ENCODE data around the gene ARF1. TPM values are rescaled to one million over a fixed set of nuclear protein-coding genes. Genes with fewer than 3 reads are reported as not detected.

ARF1 gene
- total and polyA plus RNA-seq, 10 of the 15 experiments (the other 5 are each of a cell fraction or from before 2014, with no cell fraction given): 48.4 to 508 (median 283) TPM

DNA sequence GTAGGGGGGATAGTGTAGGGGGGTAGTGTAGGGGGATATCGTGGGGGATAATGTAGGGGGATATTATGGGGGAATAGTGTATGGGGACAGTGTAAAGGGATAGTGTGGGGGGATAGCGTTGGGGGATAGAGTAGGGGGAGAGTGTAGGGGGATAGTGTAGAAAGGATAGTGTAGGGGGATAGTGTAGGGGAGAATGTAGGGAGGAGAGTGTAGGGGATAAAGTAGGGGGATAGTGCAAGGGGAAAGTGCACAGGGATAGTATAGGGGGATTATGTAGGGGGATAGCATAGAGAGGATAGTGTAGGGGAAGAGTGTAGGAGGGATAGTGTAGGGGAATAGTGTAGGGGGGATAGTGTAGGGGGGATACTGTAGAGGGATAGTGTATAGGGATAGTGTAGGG lies 12.3 kb upstream of the ARF1 start:
- no peaks in the 10 kb centered on the region for H3K9me3 ChIP-seq (replicated peaks; ENCODE audit: control insufficient read depth, insufficient read depth, low read length)
- DNase-seq (ENCODE audit: low read depth, low spot score) (no peak), ATAC-seq (no peak), FAIRE-seq (no peak)
- no peak overlapping the region for H3K4me2 ChIP-seq (ENCODE audit: control insufficient read depth, insufficient read depth)
- 83% methylated on average over 1 of the region's 2 CpGs for WGBS (ENCODE audit: insufficient coverage, insufficient replicate concordance, low lambda C conversion rate, missing lambda C conversion rate)
- no peaks in the 10 kb centered on the region for H3K4me1 ChIP-seq (ENCODE audit: control insufficient read depth, insufficient read depth, low read length)
- intact Hi-C loops (cut with micrococcal nuclease; ENCODE audit: unreplicated experiment) (loop anchor here (5.0 to 10.0 kb wide), 2 partner anchors 68 to 305 kb away; no protein-coding TSS in a partner anchor), in situ Hi-C loops (cut with MboI) (no loop called here)
- RAD21 ChIA-PET (ENCODE audit: unreplicated experiment): no interaction called here
- SMC1A ChIA-PET (ENCODE audit: uncharacterized antibody, unreplicated experiment): no interaction called here
- no peak overlapping the region for H3K9ac ChIP-seq (ENCODE audit: control insufficient read depth, insufficient read depth, low read length)
- H3K27me3 ChIP-seq (replicated peaks in 1 of 2; ENCODE audit: control insufficient read depth in 2 of 2, insufficient read depth in 2 of 2, low read length in 1 of 2): no peaks in the 10 kb centered on the region
- no peaks in the 10 kb centered on the region for H3K79me2 ChIP-seq (ENCODE audit: control insufficient read depth, insufficient read depth, low read length)
- POLR2A ChIA-PET: no interaction called here
- no peak overlapping the region for H2AFZ ChIP-seq (ENCODE audit: control insufficient read depth, low read depth, low read length)
- no TSS peak for BruUV-seq (replicated peaks)
- H4K20me1 ChIP-seq (ENCODE audit: control insufficient read depth, insufficient read depth): no peaks in the 10 kb centered on the region
- H3K4me3 ChIP-seq: no peak overlapping the region
- CTCF ChIA-PET: no interaction called here
- H3K27ac ChIP-seq (ENCODE audit: control insufficient read depth, insufficient read depth): no peak overlapping the region
- no peaks in the 10 kb centered on the region for H3K36me3 ChIP-seq (ENCODE audit: control insufficient read depth in 2 of 2, insufficient read depth in 2 of 2, low read length in 1 of 2)
- TF ChIP-seq FOXK2 (IDR thresholded peaks at IDR 0.05) (no peak), BRCA1 (IDR thresholded peaks at IDR 0.05; ENCODE audit: low read depth, low read length) (no peak), WRNIP1 (IDR thresholded peaks at IDR 0.05; ENCODE audit: borderline replicate concordance, low read depth, low read length) (no peak), KAT2A (conservative IDR thresholded peaks at IDR 0.05; ENCODE audit: control insufficient read depth, low read depth, low read length) (no peak), MEF2B (IDR thresholded peaks at IDR 0.05; ENCODE audit: partially characterized antibody, poor library complexity, severe bottlenecking) (no peak), ETV6 (conservative IDR thresholded peaks at IDR 0.05 in 1 of 2, IDR thresholded peaks at IDR 0.05 in 1 of 2; ENCODE audit: borderline replicate concordance in 1 of 2, low read depth in 1 of 2) (no peak), SREBF1 (IDR thresholded peaks at IDR 0.05; ENCODE audit: low read length) (no peak), NFIC (IDR thresholded peaks at IDR 0.05; ENCODE audit: low read depth, low read length) (no peak), SMC3 (IDR thresholded peaks at IDR 0.05; ENCODE audit: borderline replicate concordance, low read length) (no peak), CHD2 (IDR thresholded peaks at IDR 0.05; ENCODE audit: borderline replicate concordance, low read depth, low read length) (no peak), TARDBP (IDR thresholded peaks at IDR 0.05; ENCODE audit: borderline replicate concordance) (no peak), ZNF217 (IDR thresholded peaks at IDR 0.05) (no peak)
- TF ChIP-seq, protein P1, sequence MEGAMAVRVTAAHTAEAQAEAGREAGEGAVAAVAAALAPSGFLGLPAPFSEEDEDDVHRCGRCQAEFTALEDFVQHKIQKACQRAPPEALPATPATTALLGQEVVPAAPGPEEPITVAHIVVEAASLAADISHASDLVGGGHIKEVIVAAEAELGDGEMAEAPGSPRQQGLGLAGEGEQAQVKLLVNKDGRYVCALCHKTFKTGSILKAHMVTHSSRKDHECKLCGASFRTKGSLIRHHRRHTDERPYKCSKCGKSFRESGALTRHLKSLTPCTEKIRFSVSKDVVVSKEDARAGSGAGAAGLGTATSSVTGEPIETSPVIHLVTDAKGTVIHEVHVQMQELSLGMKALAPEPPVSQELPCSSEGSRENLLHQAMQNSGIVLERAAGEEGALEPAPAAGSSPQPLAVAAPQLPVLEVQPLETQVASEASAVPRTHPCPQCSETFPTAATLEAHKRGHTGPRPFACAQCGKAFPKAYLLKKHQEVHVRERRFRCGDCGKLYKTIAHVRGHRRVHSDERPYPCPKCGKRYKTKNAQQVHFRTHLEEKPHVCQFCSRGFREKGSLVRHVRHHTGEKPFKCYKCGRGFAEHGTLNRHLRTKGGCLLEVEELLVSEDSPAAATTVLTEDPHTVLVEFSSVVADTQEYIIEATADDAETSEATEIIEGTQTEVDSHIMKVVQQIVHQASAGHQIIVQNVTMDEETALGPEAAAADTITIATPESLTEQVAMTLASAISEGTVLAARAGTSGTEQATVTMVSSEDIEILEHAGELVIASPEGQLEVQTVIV (IDR thresholded peaks at IDR 0.05; ENCODE audit: borderline replicate concordance, partially characterized antibody): no peak
- TF ChIP-seq, protein P2, sequence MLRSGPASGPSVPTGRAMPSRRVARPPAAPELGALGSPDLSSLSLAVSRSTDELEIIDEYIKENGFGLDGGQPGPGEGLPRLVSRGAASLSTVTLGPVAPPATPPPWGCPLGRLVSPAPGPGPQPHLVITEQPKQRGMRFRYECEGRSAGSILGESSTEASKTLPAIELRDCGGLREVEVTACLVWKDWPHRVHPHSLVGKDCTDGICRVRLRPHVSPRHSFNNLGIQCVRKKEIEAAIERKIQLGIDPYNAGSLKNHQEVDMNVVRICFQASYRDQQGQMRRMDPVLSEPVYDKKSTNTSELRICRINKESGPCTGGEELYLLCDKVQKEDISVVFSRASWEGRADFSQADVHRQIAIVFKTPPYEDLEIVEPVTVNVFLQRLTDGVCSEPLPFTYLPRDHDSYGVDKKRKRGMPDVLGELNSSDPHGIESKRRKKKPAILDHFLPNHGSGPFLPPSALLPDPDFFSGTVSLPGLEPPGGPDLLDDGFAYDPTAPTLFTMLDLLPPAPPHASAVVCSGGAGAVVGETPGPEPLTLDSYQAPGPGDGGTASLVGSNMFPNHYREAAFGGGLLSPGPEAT (IDR thresholded peaks at IDR 0.05; ENCODE audit: low read depth): no peak
- TF ChIP-seq, protein P3, sequence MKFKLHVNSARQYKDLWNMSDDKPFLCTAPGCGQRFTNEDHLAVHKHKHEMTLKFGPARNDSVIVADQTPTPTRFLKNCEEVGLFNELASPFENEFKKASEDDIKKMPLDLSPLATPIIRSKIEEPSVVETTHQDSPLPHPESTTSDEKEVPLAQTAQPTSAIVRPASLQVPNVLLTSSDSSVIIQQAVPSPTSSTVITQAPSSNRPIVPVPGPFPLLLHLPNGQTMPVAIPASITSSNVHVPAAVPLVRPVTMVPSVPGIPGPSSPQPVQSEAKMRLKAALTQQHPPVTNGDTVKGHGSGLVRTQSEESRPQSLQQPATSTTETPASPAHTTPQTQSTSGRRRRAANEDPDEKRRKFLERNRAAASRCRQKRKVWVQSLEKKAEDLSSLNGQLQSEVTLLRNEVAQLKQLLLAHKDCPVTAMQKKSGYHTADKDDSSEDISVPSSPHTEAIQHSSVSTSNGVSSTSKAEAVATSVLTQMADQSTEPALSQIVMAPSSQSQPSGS (IDR thresholded peaks at IDR 0.05; ENCODE audit: low read length): no peak
- TF ChIP-seq, protein P4, sequence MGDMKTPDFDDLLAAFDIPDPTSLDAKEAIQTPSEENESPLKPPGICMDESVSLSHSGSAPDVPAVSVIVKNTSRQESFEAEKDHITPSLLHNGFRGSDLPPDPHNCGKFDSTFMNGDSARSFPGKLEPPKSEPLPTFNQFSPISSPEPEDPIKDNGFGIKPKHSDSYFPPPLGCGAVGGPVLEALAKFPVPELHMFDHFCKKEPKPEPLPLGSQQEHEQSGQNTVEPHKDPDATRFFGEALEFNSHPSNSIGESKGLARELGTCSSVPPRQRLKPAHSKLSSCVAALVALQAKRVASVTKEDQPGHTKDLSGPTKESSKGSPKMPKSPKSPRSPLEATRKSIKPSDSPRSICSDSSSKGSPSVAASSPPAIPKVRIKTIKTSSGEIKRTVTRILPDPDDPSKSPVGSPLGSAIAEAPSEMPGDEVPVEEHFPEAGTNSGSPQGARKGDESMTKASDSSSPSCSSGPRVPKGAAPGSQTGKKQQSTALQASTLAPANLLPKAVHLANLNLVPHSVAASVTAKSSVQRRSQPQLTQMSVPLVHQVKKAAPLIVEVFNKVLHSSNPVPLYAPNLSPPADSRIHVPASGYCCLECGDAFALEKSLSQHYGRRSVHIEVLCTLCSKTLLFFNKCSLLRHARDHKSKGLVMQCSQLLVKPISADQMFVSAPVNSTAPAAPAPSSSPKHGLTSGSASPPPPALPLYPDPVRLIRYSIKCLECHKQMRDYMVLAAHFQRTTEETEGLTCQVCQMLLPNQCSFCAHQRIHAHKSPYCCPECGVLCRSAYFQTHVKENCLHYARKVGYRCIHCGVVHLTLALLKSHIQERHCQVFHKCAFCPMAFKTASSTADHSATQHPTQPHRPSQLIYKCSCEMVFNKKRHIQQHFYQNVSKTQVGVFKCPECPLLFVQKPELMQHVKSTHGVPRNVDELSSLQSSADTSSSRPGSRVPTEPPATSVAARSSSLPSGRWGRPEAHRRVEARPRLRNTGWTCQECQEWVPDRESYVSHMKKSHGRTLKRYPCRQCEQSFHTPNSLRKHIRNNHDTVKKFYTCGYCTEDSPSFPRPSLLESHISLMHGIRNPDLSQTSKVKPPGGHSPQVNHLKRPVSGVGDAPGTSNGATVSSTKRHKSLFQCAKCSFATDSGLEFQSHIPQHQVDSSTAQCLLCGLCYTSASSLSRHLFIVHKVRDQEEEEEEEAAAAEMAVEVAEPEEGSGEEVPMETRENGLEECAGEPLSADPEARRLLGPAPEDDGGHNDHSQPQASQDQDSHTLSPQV (IDR thresholded peaks at IDR 0.05): no peak

All from GM12878 (cell line).